Measurements from ENCODE around the gene APC2. TPM values are rescaled to one million over a fixed set of nuclear protein-coding genes. Genes with fewer than 3 reads are reported as not detected.

Gene APC2
- total RNA-seq, 1 donor from 2014 or later: 0.22 TPM

- Histone ChIP-seq H3K27me3 (ENCODE audit: low read depth) (peaks cover 18% of the 10 kb centered on the region), H3K4me3 (peak overlapping the region; percentile 72), H3K27ac (replicated peaks) (peak overlapping the region; percentile 85), H3K36me3 (no peaks in the 10 kb centered on the region), H3K9me3 (replicated peaks) (no peaks in the 10 kb centered on the region), H3K4me1 (peaks cover 20% of the 10 kb centered on the region)
- intact Hi-C loops (cut with micrococcal nuclease): no loop called here
- no peak for DNase-seq
- TF ChIP-seq CTCF (IDR thresholded peaks at IDR 0.05; ENCODE audit: borderline replicate concordance): no peak
These were observed 39.8 kb downstream of the APC2 start for GRCh38 chr19:1489463-1490310.

GRCh38 chr19:1490311-1491113 lies 40.6 kb downstream of the APC2 start, which contains the start of gene PCSK4:
PCSK4 (minus strand) TSS chr19:1490350; CDS start chr19:1490346, 4 bp downstream.
- Histone ChIP-seq H3K36me3 (no peaks in the 10 kb centered on the region), H3K4me3 (peak within 1 kb of the TSS; percentile 72), H3K27me3 (ENCODE audit: low read depth) (peaks cover 18% of the 10 kb centered on the region), H3K9me3 (replicated peaks) (no peaks in the 10 kb centered on the region), H3K27ac (replicated peaks) (peak within 1 kb of the TSS; percentile 85), H3K4me1 (peaks cover 20% of the 10 kb centered on the region)
- intact Hi-C loops (cut with micrococcal nuclease): no loop called here
- DNase-seq: peak; percentile 99
- no peak for TF ChIP-seq CTCF (IDR thresholded peaks at IDR 0.05; ENCODE audit: borderline replicate concordance)

- Histone ChIP-seq H3K4me3 (peak within 1 kb of the TSS; percentile 72), H3K27me3 (ENCODE audit: low read depth) (peaks cover 24% of the 10 kb centered on the region), H3K27ac (replicated peaks) (peak within 1 kb of the TSS; percentile 85), H3K9me3 (replicated peaks) (no peaks in the 10 kb centered on the region), H3K4me1 (peaks cover 20% of the 10 kb centered on the region), H3K36me3 (no peaks in the 10 kb centered on the region)
- DNase-seq: no peak
- TF ChIP-seq CTCF (IDR thresholded peaks at IDR 0.05; ENCODE audit: borderline replicate concordance): no peak
- intact Hi-C loops (cut with micrococcal nuclease): no loop called here
These were observed 41.4 kb downstream of the APC2 start, which contains the start of gene REEP6 for GRCh38 chr19:1491114-1491848. REEP6 (plus strand) TSS chr19:1491181; CDS start chr19:1491270, 89 bp downstream.

GRCh38 chr19:1491849-1492170 lies 41.9 kb downstream of the APC2 start:
- Histone ChIP-seq H3K4me1 (peaks cover 20% of the 10 kb centered on the region), H3K36me3 (no peaks in the 10 kb centered on the region), H3K27me3 (ENCODE audit: low read depth) (peaks cover 30% of the 10 kb centered on the region), H3K9me3 (replicated peaks) (no peaks in the 10 kb centered on the region), H3K4me3 (peak overlapping the region; percentile 71), H3K27ac (replicated peaks) (no peak overlapping the region)
- intact Hi-C loops (cut with micrococcal nuclease): no loop called here
- DNase-seq: no peak
- TF ChIP-seq CTCF (IDR thresholded peaks at IDR 0.05; ENCODE audit: borderline replicate concordance): no peak

- Histone ChIP-seq H3K4me3 (no peak overlapping the region), H3K4me1 (peaks cover 20% of the 10 kb centered on the region), H3K27ac (replicated peaks) (no peak overlapping the region), H3K9me3 (replicated peaks) (no peaks in the 10 kb centered on the region), H3K27me3 (ENCODE audit: low read depth) (peaks cover 37% of the 10 kb centered on the region), H3K36me3 (no peaks in the 10 kb centered on the region)
- no peak for DNase-seq
- intact Hi-C loops (cut with micrococcal nuclease): no loop called here
- no peak for TF ChIP-seq CTCF (IDR thresholded peaks at IDR 0.05; ENCODE audit: borderline replicate concordance)
These were observed 42.6 kb downstream of the APC2 start for GRCh38 chr19:1492474-1493006.

Measured in left ventricle myocardium inferior (tissue), 1 donor.